GM12878 (cell line): ENCODE measurements around the gene HIPK4. TPM values are rescaled to one million over a fixed set of nuclear protein-coding genes. Genes with fewer than 3 reads are reported as not detected.

Experiments used
- CEBPB ChIP-seq, 2 experiments: fragments of 150-350 bp in 1 of 2; IDR thresholded peaks; 2 replicates each; pipeline ENCODE4 v1.6.1; 2012 to 2014; ENCODE audit warnings: low read depth in 2 of 2, low read length in 2 of 2, borderline replicate concordance in 1 of 2, inconsistent platforms in 1 of 2
- CREB1 ChIP-seq: IDR thresholded peaks from 2 replicates; pipeline ENCODE4 v1.6.1; 2012; ENCODE audit warnings: low read depth, mild to moderate bottlenecking, inconsistent platforms
- EP300 ChIP-seq, 2 experiments: fragments of 150-350 bp in 1 of 2; IDR thresholded peaks; 2 replicates each; pipeline ENCODE4 v1.6.1; 2011 to 2012; ENCODE audit warnings: low read depth in 2 of 2, low read length in 2 of 2, borderline replicate concordance in 1 of 2, improper control_type of control experiment in 1 of 2, inconsistent platforms in 1 of 2; ENCODE audit not compliant: control insufficient read depth in 1 of 2
- IKZF2 ChIP-seq, 2 experiments: fragments of 450-650 bp; IDR thresholded peaks; 2 replicates each; pipeline ENCODE4 v1.6.1; 2017; ENCODE audit warnings: mild to moderate bottlenecking in 2 of 2, moderate library complexity in 2 of 2
- KLF5 ChIP-seq: fragments of 450-650 bp; IDR thresholded peaks from 2 replicates; pipeline ENCODE4 v1.6.1; 2014; ENCODE audit warnings: mild to moderate bottlenecking; ENCODE audit not compliant: partially characterized antibody
- RBBP5 ChIP-seq: fragments of 200-600 bp; sonication (generic); conservative IDR thresholded peaks from 2 replicates; pipeline ENCODE4 v1.6.1; 2016
- SMAD5 ChIP-seq: IDR thresholded peaks from 2 replicates; pipeline ENCODE4 v1.6.1; 2016; ENCODE audit warnings: antibody characterized with exemption, low read depth
- SMARCA5 ChIP-seq: fragments of 450-650 bp; IDR thresholded peaks from 2 replicates; pipeline ENCODE4 v1.6.1; 2017; ENCODE audit warnings: mild to moderate bottlenecking
- SUPT20H ChIP-seq: IDR thresholded peaks from 2 replicates; pipeline ENCODE4 v1.6.1; 2011; ENCODE audit warnings: low read depth, mild to moderate bottlenecking, low read length, moderate library complexity, borderline replicate concordance; ENCODE audit not compliant: control insufficient read depth
- TCF3 ChIP-seq: IDR thresholded peaks from 2 replicates; pipeline ENCODE4 v1.6.1; 2012; ENCODE audit warnings: low read depth, mild to moderate bottlenecking, low read length, borderline replicate concordance; ENCODE audit not compliant: insufficient read depth
- ZBED1 ChIP-seq: IDR thresholded peaks from 2 replicates; pipeline ENCODE4 v1.6.1; 2016; ENCODE audit warnings: borderline replicate concordance
- ZBTB4 ChIP-seq: fragments of 450-650 bp; formaldehyde crosslinking; IDR thresholded peaks from 2 replicates; pipeline ENCODE4 v1.4.0; 2022; ENCODE audit warnings: mild to moderate bottlenecking, moderate library complexity
- ZNF207 ChIP-seq: fragments of 450-650 bp; IDR thresholded peaks from 2 replicates; pipeline ENCODE4 v1.6.1; 2014; ENCODE audit warnings: antibody characterized with exemption, mild to moderate bottlenecking, borderline replicate concordance
- ZSCAN29 ChIP-seq: fragments of 450-650 bp; IDR thresholded peaks from 2 replicates; pipeline ENCODE4 v1.6.1; 2017; ENCODE audit warnings: mild to moderate bottlenecking, moderate library complexity
- polyA plus RNA-seq, 11 experiments: library from polyadenylated mRNA; depleted of rRNA in 4 of 11; unstranded in 6 of 11; stranded (reverse) in 5 of 11; fragments of >200 nt; fragmentation: Nextera tagmentation in 4 of 11; fragmentation: Illumina TruSeq in 1 of 11; extraction: Ambion mirVana in 4 of 11; extraction: Trizol in 1 of 11; gene quantifications; 1 replicate in 1 of 11; 2 replicates in 10 of 11; pipeline versions ENCODE4 v1.2.1 to v1.2.3, GENCODE V29; 2011 to 2016; ENCODE audit warnings: inconsistent platforms in 2 of 11, missing spikeins in 2 of 11, low read depth in 1 of 11
- total RNA-seq, 4 experiments: library from RNA; depleted of rRNA in 3 of 4; stranded (reverse); fragments of >200 nt in 3 of 4; fragmentation: Illumina TruSeq in 1 of 4; extraction: Trizol in 1 of 4; gene quantifications; 2 replicates each; pipeline versions ENCODE4 v1.2.1 to v1.2.3, GENCODE V29; 2013 to 2021

Gene HIPK4
- total and polyA plus RNA-seq, 10 of the 15 experiments (the other 5 are each of a cell fraction or from before 2014, with no cell fraction given), result 0.07 to 0.13 (median 0.08) TPM; not detected in 7

- no peak for TF ChIP-seq ZBTB4 (CRISPR knock-in tag)
- TF ChIP-seq SMARCA5, result no peak
- TF ChIP-seq EP300 (IDR thresholded peaks at IDR 0.05; ENCODE audit: borderline replicate concordance in 1 of 2, control insufficient read depth in 1 of 2, low read depth in 2 of 2, low read length in 2 of 2), result no peak
- TF ChIP-seq ZSCAN29, result no peak
- no peak for TF ChIP-seq SMAD5
- TF ChIP-seq KLF5, result no peak
- no peak for TF ChIP-seq CEBPB (IDR thresholded peaks at IDR 0.05; ENCODE audit: borderline replicate concordance in 1 of 2, low read depth in 2 of 2, low read length in 2 of 2)
- TF ChIP-seq RBBP5, result no peak
- TF ChIP-seq ZBED1, result no peak
- no peak for TF ChIP-seq CREB1
- no peak for TF ChIP-seq TCF3
- TF ChIP-seq IKZF2 (IDR thresholded peaks at IDR 0.05), result no peak
- TF ChIP-seq ZNF207, result no peak
- TF ChIP-seq SUPT20H, result no peak
- TF ChIP-seq, all 136 proteins: peak for 0
Observed at GRCh38 chr19:40389404-40390083, 437 bp downstream of the HIPK4 start (continued).
